Muscle of leg (tissue), 11 donors: ENCODE results near the gene KCNJ18. TPM values are rescaled to one million over a fixed set of nuclear protein-coding genes. Genes with fewer than 3 reads are reported as not detected.
"Not testable (repeated sequence)": the region's sequence is repeated elsewhere in the genome, so short reads cannot be mapped to it uniquely, and the experiment has no call there.

ENCODE experiments used
- DNase-seq: peaks from one replicate; pipeline ENCODE4 v3.0.0; 2013
- H3K27ac ChIP-seq: one replicate; pipeline ENCODE4 v1.5.1; 2013; ENCODE audit warnings: mild to moderate bottlenecking, low read length, control low read depth
- H3K27me3 ChIP-seq: one replicate; pipeline ENCODE4 v1.6.1; 2013; ENCODE audit warnings: low read length; ENCODE audit not compliant: control insufficient read depth, insufficient read depth
- H3K36me3 ChIP-seq: one replicate; pipeline ENCODE4 v1.6.1; 2013; ENCODE audit warnings: low read length; ENCODE audit not compliant: control insufficient read depth, insufficient read depth
- H3K4me1 ChIP-seq: one replicate; pipeline ENCODE4 v1.6.1; 2013; ENCODE audit warnings: low read length; ENCODE audit not compliant: control insufficient read depth, insufficient read depth
- H3K4me3 ChIP-seq: one replicate; pipeline ENCODE4 v1.5.1; 2013; ENCODE audit warnings: low read length, control low read depth
- H3K9me3 ChIP-seq: replicated peaks from 2 replicates; pipeline ENCODE4 v1.6.1; 2013; ENCODE audit warnings: low read depth, low read length; ENCODE audit not compliant: control insufficient read depth
- WGBS: methylation state at CpG from one replicate; pipeline ENCODE4 v1.1.5; 2013; ENCODE audit warnings: missing lambda C conversion rate; ENCODE audit not compliant: insufficient coverage; 5-methylcytosine and 5-hydroxymethylcytosine counted together
- polyA plus RNA-seq, 8 donors: library from polyadenylated mRNA; unstranded; fragments of 120-200 nt; gene quantifications; one replicate each; pipeline versions ENCODE4 v1.2.1 to v1.2.3, GENCODE V29; 2013; ENCODE audit warnings: inconsistent platforms in 1 of 8, low replicate concordance in 1 of 8; ENCODE audit not compliant: insufficient read length in 8 of 8, insufficient read depth in 1 of 8
- total RNA-seq: library from RNA; stranded (reverse); fragments of 120-200 nt; gene quantifications from one replicate; pipeline ENCODE4 v1.2.4, GENCODE V29; 2013

Gene KCNJ18
- total and polyA plus RNA-seq, 9 donors, result 0.08 TPM; not detected in 8

GRCh38 chr17:21710486-21710885 is 18.2 kb downstream of the KCNJ18 start:
- H3K4me3 ChIP-seq, DNase-seq, H3K27me3 ChIP-seq, H3K27ac ChIP-seq, H3K36me3 ChIP-seq, H3K4me1 ChIP-seq: not testable (repeated sequence)
- 81% methylated on average over 2 of the region's 3 CpGs for WGBS
- H3K9me3 ChIP-seq, result peaks cover 22% of the 10 kb centered on the region

- Histone ChIP-seq H3K27ac (no peak overlapping the region), H3K9me3 (peaks cover 20% of the 10 kb centered on the region), H3K27me3 (no peaks in the 10 kb centered on the region), H3K36me3 (no peaks in the 10 kb centered on the region), H3K4me1 (no peaks in the 10 kb centered on the region), H3K4me3 (no peak overlapping the region)
- WGBS, result 80% methylated on average over 10 of the region's 12 CpGs
- no peak for DNase-seq
Observed at GRCh38 chr17:21711182-21711581, 18.9 kb downstream of the KCNJ18 start.

GRCh38 chr17:21713020-21713419 is 20.7 kb downstream of the KCNJ18 start:
- H3K4me1 ChIP-seq, H3K36me3 ChIP-seq, H3K4me3 ChIP-seq, DNase-seq, H3K27me3 ChIP-seq, H3K27ac ChIP-seq: not testable (repeated sequence)
- 62% methylated on average over 4 of the region's 8 CpGs for WGBS
- peaks cover 15% of the 10 kb centered on the region for H3K9me3 ChIP-seq

GRCh38 chr17:21713631-21714030 is 21.3 kb downstream of the KCNJ18 start:
- not testable (repeated sequence) for H3K27me3 ChIP-seq, H3K4me1 ChIP-seq, DNase-seq, H3K4me3 ChIP-seq, H3K36me3 ChIP-seq, H3K27ac ChIP-seq
- H3K9me3 ChIP-seq, result peaks cover 14% of the 10 kb centered on the region
- no CpG with 5 or more reads among the region's 3 CpGs for WGBS

- H3K27ac ChIP-seq, H3K27me3 ChIP-seq, H3K4me3 ChIP-seq, H3K36me3 ChIP-seq, DNase-seq, H3K4me1 ChIP-seq: not testable (repeated sequence)
- peaks cover 10% of the 10 kb centered on the region for H3K9me3 ChIP-seq
- WGBS, result no CpG with 5 or more reads among the region's 3 CpGs
Observed at GRCh38 chr17:21714676-21715075, 22.4 kb downstream of the KCNJ18 start.

- H3K9me3 ChIP-seq, result peaks cover 13% of the 10 kb centered on the region
- H3K27me3 ChIP-seq, DNase-seq, H3K4me3 ChIP-seq, H3K4me1 ChIP-seq, H3K36me3 ChIP-seq, H3K27ac ChIP-seq: not testable (repeated sequence)
- no CpG with 5 or more reads among the region's 3 CpGs for WGBS
Observed at GRCh38 chr17:21715877-21716276, 23.6 kb downstream of the KCNJ18 start.

- not testable (repeated sequence) for H3K4me1 ChIP-seq, H3K27ac ChIP-seq, H3K36me3 ChIP-seq, H3K27me3 ChIP-seq, DNase-seq, H3K9me3 ChIP-seq, H3K4me3 ChIP-seq
Observed at GRCh38 chr17:21718971-21719370, 26.6 kb downstream of the KCNJ18 start.

- H3K27me3 ChIP-seq, H3K4me3 ChIP-seq, H3K4me1 ChIP-seq, H3K36me3 ChIP-seq, H3K27ac ChIP-seq, DNase-seq, H3K9me3 ChIP-seq: not testable (repeated sequence)
- 73% methylated on average over 9 of the region's 12 CpGs for WGBS
Observed at GRCh38 chr17:21719511-21720226, 27.3 kb downstream of the KCNJ18 start.

GRCh38 chr17:21720566-21720965 is 28.2 kb downstream of the KCNJ18 start:
- H3K36me3 ChIP-seq, H3K4me1 ChIP-seq, DNase-seq, H3K9me3 ChIP-seq, H3K4me3 ChIP-seq, H3K27ac ChIP-seq, H3K27me3 ChIP-seq: not testable (repeated sequence)
- 83% methylated on average over 4 of the region's 8 CpGs for WGBS

- not testable (repeated sequence) for H3K9me3 ChIP-seq, H3K36me3 ChIP-seq, H3K4me1 ChIP-seq, H3K27ac ChIP-seq, H3K27me3 ChIP-seq, DNase-seq, H3K4me3 ChIP-seq
- no CpG with 5 or more reads among the region's 7 CpGs for WGBS
Observed at GRCh38 chr17:21722268-21722667, 29.9 kb downstream of the KCNJ18 start.
